Ascending aorta (tissue), 2 donors: ENCODE measurements around the gene MAP2K6. TPM values are rescaled to one million over a fixed set of nuclear protein-coding genes. Genes with fewer than 3 reads are reported as not detected.

Experiments used
- DNase-seq, 2 donors: peaks; one replicate each; pipeline ENCODE4 v3.0.0-alpha.2; 2019; ENCODE audit warnings: low spot score in 2 of 2
- H3K27ac ChIP-seq, 2 donors: fragments of 200-600 bp; sonication (generic); one replicate each; pipeline ENCODE4 v1.5.1; 2016 to 2017; ENCODE audit warnings: mild to moderate bottlenecking in 1 of 2
- H3K27me3 ChIP-seq: fragments of 200-600 bp; sonication (generic); one replicate; pipeline ENCODE4 v1.5.1; 2017
- H3K36me3 ChIP-seq, 2 donors: fragments of 200-600 bp; sonication (generic); one replicate each; pipeline ENCODE4 v1.5.1; 2016
- H3K4me1 ChIP-seq, 2 donors: fragments of 200-600 bp; sonication (generic); one replicate each; pipeline ENCODE4 v1.5.1; 2016 to 2017; ENCODE audit warnings: mild to moderate bottlenecking in 1 of 2
- H3K4me3 ChIP-seq, 2 donors: fragments of 200-600 bp; sonication (generic); one replicate each; pipeline ENCODE4 v1.5.1; 2016 to 2017; ENCODE audit warnings: mild to moderate bottlenecking in 1 of 2
- H3K9me3 ChIP-seq, 2 donors: fragments of 200-600 bp; sonication (generic); one replicate each; pipeline ENCODE4 v1.5.1; 2016
- intact Hi-C: fragments of 100-400 bp; cut with DNase I; formaldehyde crosslinking; loops from one replicate; pipeline ENCODE4 v1.15.1; 2023
- total RNA-seq: library from RNA; depleted of rRNA; stranded (reverse); fragments of >200 nt; gene quantifications from one replicate; pipeline ENCODE4 v1.1.0, GENCODE V29; 2016
- TF ChIP-seq, protein P1 (sequence below), 3 experiments: fragments of 200-600 bp in 2 of 3; fragments of 450-650 bp in 1 of 3; sonication (generic) in 2 of 3; IDR thresholded peaks; one replicate each; pipeline ENCODE4 v1.5.1; 2016 to 2019; ENCODE audit warnings: antibody characterized with exemption in 3 of 3, mild to moderate bottlenecking in 1 of 3, moderate library complexity in 1 of 3

Gene MAP2K6
- total RNA-seq, 1 donor from 2014 or later, result 6.7 TPM

DNA sequence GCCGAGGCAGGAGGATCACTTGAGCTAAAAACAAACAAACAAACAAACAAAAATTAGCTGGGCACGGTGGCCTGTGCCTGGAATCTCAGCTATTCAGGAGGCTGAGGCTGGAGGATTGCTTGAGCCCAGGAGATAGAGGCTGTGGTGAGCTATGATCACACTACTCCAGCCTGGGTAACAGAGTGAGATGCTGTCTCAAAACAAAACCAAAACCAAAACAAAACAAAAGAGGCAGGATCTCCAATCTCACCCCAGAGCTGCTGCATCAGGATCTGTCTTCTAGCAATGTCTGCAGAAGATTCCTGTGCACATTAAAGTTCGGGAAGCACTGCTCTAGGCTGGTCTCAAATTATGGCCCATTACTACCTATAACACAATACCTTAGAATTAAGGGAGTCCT, 43.1 kb downstream of the MAP2K6 start:
- peaks cover 0 to 4% of the 10 kb centered on the region in 2 donors for H3K4me1 ChIP-seq
- H3K4me3 ChIP-seq, result no peak overlapping the region
- H3K9me3 ChIP-seq, result no peaks in the 10 kb centered on the region
- intact Hi-C loops, result no loop called here
- H3K27ac ChIP-seq, result no peak overlapping the region
- TF ChIP-seq, protein P1, sequence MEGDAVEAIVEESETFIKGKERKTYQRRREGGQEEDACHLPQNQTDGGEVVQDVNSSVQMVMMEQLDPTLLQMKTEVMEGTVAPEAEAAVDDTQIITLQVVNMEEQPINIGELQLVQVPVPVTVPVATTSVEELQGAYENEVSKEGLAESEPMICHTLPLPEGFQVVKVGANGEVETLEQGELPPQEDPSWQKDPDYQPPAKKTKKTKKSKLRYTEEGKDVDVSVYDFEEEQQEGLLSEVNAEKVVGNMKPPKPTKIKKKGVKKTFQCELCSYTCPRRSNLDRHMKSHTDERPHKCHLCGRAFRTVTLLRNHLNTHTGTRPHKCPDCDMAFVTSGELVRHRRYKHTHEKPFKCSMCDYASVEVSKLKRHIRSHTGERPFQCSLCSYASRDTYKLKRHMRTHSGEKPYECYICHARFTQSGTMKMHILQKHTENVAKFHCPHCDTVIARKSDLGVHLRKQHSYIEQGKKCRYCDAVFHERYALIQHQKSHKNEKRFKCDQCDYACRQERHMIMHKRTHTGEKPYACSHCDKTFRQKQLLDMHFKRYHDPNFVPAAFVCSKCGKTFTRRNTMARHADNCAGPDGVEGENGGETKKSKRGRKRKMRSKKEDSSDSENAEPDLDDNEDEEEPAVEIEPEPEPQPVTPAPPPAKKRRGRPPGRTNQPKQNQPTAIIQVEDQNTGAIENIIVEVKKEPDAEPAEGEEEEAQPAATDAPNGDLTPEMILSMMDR (IDR thresholded peaks at IDR 0.05), result no peak
- H3K27me3 ChIP-seq, result no peaks in the 10 kb centered on the region
- DNase-seq, result no peak
- no peaks in the 10 kb centered on the region for H3K36me3 ChIP-seq

- TF ChIP-seq, protein P1 (IDR thresholded peaks at IDR 0.05), result no peak
- DNase-seq, result no peak
- intact Hi-C loops, result no loop called here
- H3K9me3 ChIP-seq, result no peaks in the 10 kb centered on the region
- H3K36me3 ChIP-seq, result no peaks in the 10 kb centered on the region
- H3K27ac ChIP-seq, result no peak overlapping the region
- no peak overlapping the region for H3K4me3 ChIP-seq
- no peaks in the 10 kb centered on the region for H3K27me3 ChIP-seq
- H3K4me1 ChIP-seq, result peaks cover 0 to 4% of the 10 kb centered on the region in 2 donors
Measured at GRCh38 chr17:69460963-69461922, 46.7 kb downstream of the MAP2K6 start.

DNA sequence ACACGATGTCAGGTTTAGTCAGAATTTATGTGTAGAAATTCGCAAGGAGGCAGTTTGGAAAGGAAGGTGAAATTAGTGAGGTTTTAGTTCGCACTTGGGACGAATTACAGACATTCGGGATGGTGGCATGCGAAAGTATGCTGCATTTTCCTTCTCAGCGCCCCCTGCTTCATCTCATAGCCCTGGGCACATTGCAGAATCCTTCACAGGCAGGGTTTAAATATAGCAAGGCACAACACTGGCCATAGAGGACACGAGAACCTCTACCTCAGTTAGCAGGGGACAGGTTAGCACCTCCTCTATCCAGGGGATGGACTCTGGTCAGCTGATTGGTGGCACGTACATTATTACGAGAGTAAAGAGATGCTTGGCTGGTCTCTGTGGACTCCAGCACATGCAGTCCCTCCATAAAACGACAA, 47.5 kb downstream of the MAP2K6 start:
- no peak overlapping the region for H3K4me3 ChIP-seq
- H3K4me1 ChIP-seq, result peaks cover 0 to 4% of the 10 kb centered on the region in 2 donors
- intact Hi-C loops, result no loop called here
- H3K27me3 ChIP-seq, result no peaks in the 10 kb centered on the region
- no peaks in the 10 kb centered on the region for H3K36me3 ChIP-seq
- no peaks in the 10 kb centered on the region for H3K9me3 ChIP-seq
- TF ChIP-seq, protein P1 (IDR thresholded peaks at IDR 0.05), result no peak
- DNase-seq, result no peak
- no peak overlapping the region for H3K27ac ChIP-seq

DNA sequence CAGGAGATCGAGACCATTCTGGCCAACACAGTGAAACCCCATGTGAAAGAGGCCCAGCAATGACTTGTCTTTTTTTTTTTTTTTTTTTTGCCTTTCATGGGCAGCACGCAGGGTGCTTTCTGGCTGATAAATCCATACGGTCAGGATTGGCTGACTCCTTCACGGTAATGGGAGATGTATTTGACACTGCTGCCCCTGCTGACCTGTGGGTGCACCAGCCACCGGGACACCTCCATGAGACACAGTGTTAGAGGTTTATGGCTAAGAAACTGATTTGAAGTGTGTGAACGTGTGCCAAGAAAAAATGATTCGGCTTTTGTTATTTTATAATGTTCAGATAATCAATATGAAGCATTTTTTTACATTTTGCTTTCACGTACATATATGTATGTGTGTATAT, 48.4 kb downstream of the MAP2K6 start:
- Histone ChIP-seq H3K27ac (no peak overlapping the region), H3K4me1 (peaks cover 0 to 4% of the 10 kb centered on the region in 2 donors), H3K36me3 (no peaks in the 10 kb centered on the region), H3K4me3 (no peak overlapping the region), H3K27me3 (no peaks in the 10 kb centered on the region), H3K9me3 (no peaks in the 10 kb centered on the region)
- TF ChIP-seq, protein P1 (IDR thresholded peaks at IDR 0.05), result no peak
- DNase-seq, result no peak
- intact Hi-C loops, result no loop called here

DNA sequence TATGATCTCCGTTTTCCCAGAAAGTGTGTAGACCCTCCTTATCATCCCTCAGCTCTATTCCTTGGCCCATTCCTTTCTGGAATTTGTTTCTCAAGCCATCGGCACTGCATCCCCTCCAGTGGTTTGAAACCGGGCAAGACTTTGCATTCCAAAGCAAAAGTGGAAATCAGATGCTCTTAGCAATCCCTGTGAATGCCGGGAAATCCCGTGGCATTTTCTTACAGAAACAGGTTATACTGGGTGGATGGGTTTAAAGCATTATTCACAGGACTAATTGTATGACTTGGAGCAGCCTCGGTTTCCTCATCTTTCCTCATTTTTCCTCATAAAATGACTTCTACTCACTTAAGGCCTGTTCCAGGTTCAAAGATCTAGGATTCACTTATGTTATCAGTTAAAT, 52.0 kb downstream of the MAP2K6 start:
- no peaks in the 10 kb centered on the region for H3K9me3 ChIP-seq
- intact Hi-C loops, result no loop called here
- peaks cover 0 to 3% of the 10 kb centered on the region in 2 donors for H3K4me1 ChIP-seq
- no peak for DNase-seq
- no peaks in the 10 kb centered on the region for H3K36me3 ChIP-seq
- no peak overlapping the region for H3K27ac ChIP-seq
- TF ChIP-seq, protein P1 (IDR thresholded peaks at IDR 0.05), result no peak
- H3K4me3 ChIP-seq, result no peak overlapping the region
- no peaks in the 10 kb centered on the region for H3K27me3 ChIP-seq
